BE2C (cell line): ENCODE measurements around the gene POR.

Experiments used
- DNase-seq: peaks from one replicate; pipeline ENCODE4 v3.0.0-alpha.2; 2020
- H3K27me3 ChIP-seq: fragments of 250-450 bp; sonication (Bioruptor Pico); 2 replicates; pipeline ENCODE4 v1.5.1; 2020; ENCODE audit warnings: mild to moderate bottlenecking
- H3K36me3 ChIP-seq: fragments of 250-450 bp; sonication (Bioruptor Pico); 2 replicates; pipeline ENCODE4 v1.5.1; 2020; ENCODE audit warnings: mild to moderate bottlenecking
- H3K4me1 ChIP-seq: fragments of 250-450 bp; sonication (Bioruptor Pico); 2 replicates; pipeline ENCODE4 v1.5.1; 2020
- H3K4me3 ChIP-seq: 2 replicates; pipeline ENCODE4 v1.5.1; 2011; ENCODE audit warnings: low read depth, low read length
- H3K9me3 ChIP-seq: fragments of 250-450 bp; sonication (Bioruptor Pico); 2 replicates; pipeline ENCODE4 v1.5.1; 2020
- CTCF ChIP-seq: IDR thresholded peaks from 2 replicates; pipeline ENCODE4 v1.5.1; 2012; ENCODE audit warnings: mild to moderate bottlenecking, low read depth, low read length

POR gene

DNA sequence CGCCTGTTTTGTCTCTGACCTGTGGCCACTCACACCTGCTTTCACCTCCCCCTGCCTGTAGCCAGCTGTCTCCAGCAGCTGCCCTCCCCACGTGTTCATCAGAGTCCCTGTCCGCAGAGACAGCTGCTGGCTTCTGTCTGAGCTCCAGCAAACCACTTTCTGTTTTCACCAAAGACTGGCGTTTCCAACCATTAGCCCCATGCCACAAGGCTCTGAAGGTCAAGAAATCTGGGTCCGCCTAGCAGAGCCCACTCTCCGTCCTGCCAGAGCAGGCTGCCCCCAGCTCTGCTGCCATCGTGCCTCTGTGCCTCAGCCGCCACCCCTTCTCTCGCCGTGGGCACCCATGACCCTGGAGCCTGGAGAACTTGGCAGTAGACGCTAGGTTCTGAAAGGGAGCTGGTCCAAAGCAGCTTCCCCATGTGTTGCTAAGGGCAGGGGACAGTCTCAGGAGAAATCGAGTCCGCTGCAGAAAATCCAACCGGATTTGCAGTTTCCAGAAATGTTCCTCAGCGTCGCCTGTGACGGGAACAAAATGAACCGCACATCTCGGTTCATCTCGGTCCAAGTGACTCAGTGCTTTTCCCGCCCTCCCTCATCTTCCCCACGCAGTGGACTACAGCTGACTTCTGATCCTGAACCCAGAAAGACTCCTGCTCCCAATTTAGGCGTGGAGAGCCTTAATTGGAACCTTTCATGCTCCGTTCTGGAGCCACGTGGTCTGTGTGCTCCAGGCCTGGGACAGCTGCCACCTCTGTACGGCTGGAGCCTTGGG lies 51.4 kb downstream of the POR start:
- peak; percentile 70 for DNase-seq
- Histone ChIP-seq H3K4me3 (no peak overlapping the region), H3K4me1 (peaks cover 31% of the 10 kb centered on the region), H3K36me3 (peaks cover 3% of the 10 kb centered on the region), H3K27me3 (no peaks in the 10 kb centered on the region), H3K9me3 (no peaks in the 10 kb centered on the region)
- no peak for TF ChIP-seq CTCF

DNA sequence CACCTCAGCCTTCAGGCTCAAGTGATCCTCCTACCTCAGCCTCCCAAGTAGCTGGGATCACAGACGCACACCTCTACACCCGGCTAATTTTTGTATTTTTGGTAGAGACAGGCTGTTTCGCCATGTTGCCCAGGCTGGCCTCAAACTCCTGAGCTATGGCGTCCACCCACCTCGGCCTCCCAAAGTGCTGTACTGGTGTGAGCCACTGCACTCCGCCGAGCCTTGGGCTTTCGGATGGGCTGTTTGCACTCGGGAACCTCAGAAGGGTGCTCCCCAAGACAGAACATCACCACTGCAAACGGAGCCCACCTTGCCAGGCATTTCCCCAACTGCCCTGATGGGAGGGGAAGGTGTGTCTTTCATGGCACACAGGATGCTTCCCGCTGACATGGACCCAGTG lies 52.1 kb downstream of the POR start:
- no peak for DNase-seq
- Histone ChIP-seq H3K36me3 (peaks cover 3% of the 10 kb centered on the region), H3K4me1 (peaks cover 31% of the 10 kb centered on the region), H3K4me3 (no peak overlapping the region), H3K27me3 (no peaks in the 10 kb centered on the region), H3K9me3 (no peaks in the 10 kb centered on the region)
- TF ChIP-seq CTCF = no peak

GRCh38 chr7:75967487-75967997 lies 52.6 kb downstream of the POR start:
- Histone ChIP-seq H3K4me1 (peaks cover 30% of the 10 kb centered on the region), H3K9me3 (no peaks in the 10 kb centered on the region), H3K4me3 (no peak overlapping the region), H3K36me3 (peaks cover 3% of the 10 kb centered on the region), H3K27me3 (no peaks in the 10 kb centered on the region)
- TF ChIP-seq CTCF = no peak
- DNase-seq = no peak

DNA sequence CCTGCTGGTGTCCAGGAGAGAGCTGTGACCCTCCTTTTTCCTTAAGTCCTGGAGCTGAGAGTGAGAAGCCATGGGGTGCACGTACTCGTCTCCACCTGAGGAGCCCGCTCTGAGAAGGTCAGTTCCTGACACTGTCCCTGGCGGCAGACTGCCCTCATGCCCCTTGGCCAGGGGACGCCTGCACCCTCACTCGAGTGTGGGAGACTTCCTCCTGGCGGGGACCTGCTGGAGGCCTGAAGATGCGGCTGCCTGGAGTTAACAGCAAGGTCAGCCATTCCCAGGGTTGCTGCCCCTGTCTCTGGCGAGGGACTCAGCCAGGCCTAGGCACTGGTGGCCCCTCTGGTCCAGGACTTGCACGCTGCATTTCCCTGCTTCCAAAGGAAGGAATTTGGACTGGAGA lies 53.1 kb downstream of the POR start:
- no peak for DNase-seq
- H3K36me3 ChIP-seq = peaks cover 3% of the 10 kb centered on the region
- no peaks in the 10 kb centered on the region for H3K9me3 ChIP-seq
- TF ChIP-seq CTCF = no peak
- peaks cover 25% of the 10 kb centered on the region for H3K4me1 ChIP-seq
- H3K27me3 ChIP-seq = no peaks in the 10 kb centered on the region
- H3K4me3 ChIP-seq = no peak overlapping the region

- Histone ChIP-seq H3K4me1 (peaks cover 22% of the 10 kb centered on the region), H3K9me3 (no peaks in the 10 kb centered on the region), H3K27me3 (no peaks in the 10 kb centered on the region), H3K36me3 (peaks cover 3% of the 10 kb centered on the region), H3K4me3 (no peak overlapping the region)
- no peak for DNase-seq
- no peak for TF ChIP-seq CTCF
Observed at GRCh38 chr7:75968561-75969001, 53.6 kb downstream of the POR start.

DNA sequence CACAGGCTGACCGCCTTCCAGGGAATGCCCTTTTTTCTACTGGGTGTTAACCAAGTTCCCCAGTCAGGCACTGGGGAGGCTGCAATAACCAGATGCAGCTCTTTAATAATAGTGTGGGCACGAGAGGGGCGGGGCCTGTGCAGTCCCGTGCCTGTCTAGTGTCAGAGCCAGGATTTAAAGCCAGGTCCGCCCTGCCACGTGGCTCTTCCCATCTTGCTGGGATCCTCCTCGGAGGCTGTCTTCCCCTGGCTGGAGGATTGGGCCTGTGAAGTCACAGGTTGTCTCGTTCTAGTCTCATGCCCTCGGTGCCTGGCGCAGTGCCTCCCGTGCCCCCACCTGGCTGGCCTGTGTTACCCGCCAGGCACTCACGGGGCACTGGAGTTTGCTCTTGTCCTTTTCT lies 54.2 kb downstream of the POR start:
- no peak overlapping the region for H3K4me3 ChIP-seq
- no peaks in the 10 kb centered on the region for H3K27me3 ChIP-seq
- peaks cover 22% of the 10 kb centered on the region for H3K4me1 ChIP-seq
- no peaks in the 10 kb centered on the region for H3K9me3 ChIP-seq
- no peak for TF ChIP-seq CTCF
- peaks cover 3% of the 10 kb centered on the region for H3K36me3 ChIP-seq
- peak; percentile 69 for DNase-seq
